ENCODE measurements around the gene ANKRD60. TPM values are rescaled to one million over a fixed set of nuclear protein-coding genes. Genes with fewer than 3 reads are reported as not detected.

Gene ANKRD60
- total and polyA plus RNA-seq, 11 donors, result not detected

GRCh38 chr20:58240471-58240870 is 12.0 kb upstream of the ANKRD60 start:
- Histone ChIP-seq H3K27ac (no peak overlapping the region), H3K27me3 (no peaks in the 10 kb centered on the region), H3K4me1 (peaks cover 0 to 11% (median 0%) of the 10 kb centered on the region in 12 donors), H3K36me3 (peaks cover 0 to 69% (median 57%) of the 10 kb centered on the region in 9 donors), H3K9me3 (no peaks in the 10 kb centered on the region), H3K4me3 (no peak overlapping the region)
- DNase-seq, result no peak
- intact Hi-C loops (cut with DNase I), result loop anchor here in 3 of 10 donors (5.0 kb wide), 2 partner anchors 207 to 607 kb away; no protein-coding TSS in a partner anchor
- ATAC-seq, result no peak
- TF ChIP-seq POLR2A (IDR thresholded peaks at IDR 0.05) (no peak), CTCF (IDR thresholded peaks at IDR 0.05) (no peak)
- 76 to 87% (median 84%) methylated on average over 4 of the region's 4 CpGs for WGBS, 4 donors

- no peak for DNase-seq
- no peak overlapping the region for H3K4me3 ChIP-seq
- H3K27me3 ChIP-seq, result no peaks in the 10 kb centered on the region
- peaks cover 0 to 11% (median 0%) of the 10 kb centered on the region in 12 donors for H3K4me1 ChIP-seq
- no peaks in the 10 kb centered on the region for H3K9me3 ChIP-seq
- intact Hi-C loops (cut with DNase I), result loop anchor here (5.0 to 10.0 kb wide), 11 partner anchors 208 to 1218 kb away; partner anchors contain the start of genes STX16 (in 4 of the 10), GNAS (in 3 of the 10), GNAS-AS1 (in 3 of the 10) and NPEPL1 (in 1 of the 10)
- no peak for ATAC-seq
- no peak overlapping the region for H3K27ac ChIP-seq
- peaks cover 0 to 68% (median 56%) of the 10 kb centered on the region in 9 donors for H3K36me3 ChIP-seq
- WGBS, 4 donors, result 86 to 96% (median 91%) methylated on average over 7 of the region's 7 CpGs
- TF ChIP-seq POLR2A (IDR thresholded peaks at IDR 0.05), result no peak
These were observed 10.8 kb upstream of the ANKRD60 start for GRCh38 chr20:58239216-58239615.

GRCh38 chr20:58238490-58238889 is 10.0 kb upstream of the ANKRD60 start:
- no peak for DNase-seq
- WGBS, 4 donors, result 73 to 80% (median 76%) methylated on average over 8 of the region's 8 CpGs

GRCh38 chr20:58237318-58238132 is 9.1 kb upstream of the ANKRD60 start:
- Histone ChIP-seq H3K4me1 (peaks cover 0 to 11% (median 0%) of the 10 kb centered on the region in 12 donors), H3K9me3 (no peaks in the 10 kb centered on the region), H3K27ac (no peak overlapping the region), H3K27me3 (no peaks in the 10 kb centered on the region), H3K4me3 (peak overlapping the region in 4 of 12 donors; percentile 50 to 59 (median 53)), H3K36me3 (peaks cover 0 to 61% (median 46%) of the 10 kb centered on the region in 9 donors)
- TF ChIP-seq CTCF (IDR thresholded peaks at IDR 0.05), result no peak
- no peak for TF ChIP-seq POLR2A (IDR thresholded peaks at IDR 0.05)
- WGBS, 4 donors, result 69 to 70% (median 69%) methylated on average over 7 of the region's 7 CpGs
- no peak for ATAC-seq
- intact Hi-C loops (cut with DNase I), result loop anchor here (1.0 to 10.0 kb wide), 16 partner anchors 209 to 1220 kb away; partner anchors contain the start of genes STX16 (in 5 of the 10), GNAS (in 4 of the 10), GNAS-AS1 (in 3 of the 10) and NPEPL1 (in 2 of the 10)
- no peak for DNase-seq

More at GRCh38 chr20:58238490-58238889, 10.0 kb upstream of the ANKRD60 start:
- Histone ChIP-seq H3K36me3 (peaks cover 0 to 63% (median 56%) of the 10 kb centered on the region in 9 donors), H3K9me3 (no peaks in the 10 kb centered on the region), H3K4me1 (peaks cover 0 to 11% (median 0%) of the 10 kb centered on the region in 12 donors), H3K4me3 (no peak overlapping the region), H3K27me3 (no peaks in the 10 kb centered on the region), H3K27ac (no peak overlapping the region)
- intact Hi-C loops (cut with DNase I), result loop anchor here (5.0 to 10.0 kb wide), 11 partner anchors 209 to 1219 kb away; partner anchors contain the start of genes STX16 (in 4 of the 10), GNAS (in 3 of the 10), GNAS-AS1 (in 3 of the 10) and NPEPL1 (in 1 of the 10)
- ATAC-seq, result no peak
- TF ChIP-seq CTCF (IDR thresholded peaks at IDR 0.05), result no peak
- TF ChIP-seq POLR2A (IDR thresholded peaks at IDR 0.05), result no peak
